Activated CD8-positive, alpha-beta T cell treated with anti-CD3 and anti-CD28 coated beads for 36 hours (primary cell): Measurements from ENCODE around the gene ITPRIP. TPM values are rescaled to one million over a fixed set of nuclear protein-coding genes. Genes with fewer than 3 reads are reported as not detected.

ENCODE experiments used
- ATAC-seq: fragments of 200-7000 bp; cut with Tn5 transposase; one replicate; pipeline ENCODE4 v1.10.0; 2021; ENCODE audit warnings: mild to moderate bottlenecking, moderate library complexity
- CTCF ChIA-PET: fragments of 350-600 bp; sonication (Branson Sonifier 250); formaldehyde crosslinking; loops from one replicate; lab custom pipeline; 2021; ENCODE audit warnings: antibody characterized with exemption; lab: Charles Lee
- POLR2A ChIA-PET: fragments of 350-600 bp; sonication (Branson Sonifier 250); formaldehyde crosslinking; loops from one replicate; lab custom pipeline; 2021; ENCODE audit warnings: antibody characterized with exemption; lab: Charles Lee
- DNase-seq: peaks from one replicate; pipeline ENCODE4 v3.0.0-alpha.2; 2020
- H3K27ac Mint-ChIP-seq: one replicate; pipeline ENCODE4 v1.8.0; 2021; ENCODE audit warnings: mild to moderate bottlenecking, mixed read lengths
- H3K27me3 Mint-ChIP-seq: one replicate; pipeline ENCODE4 v1.8.0; 2021; ENCODE audit warnings: mixed read lengths
- H3K36me3 Mint-ChIP-seq: one replicate; pipeline ENCODE4 v1.8.0; 2021; ENCODE audit warnings: low read depth, mixed read lengths
- H3K4me1 Mint-ChIP-seq: one replicate; pipeline ENCODE4 v1.8.0; 2021; ENCODE audit warnings: low read depth, mixed read lengths
- H3K4me3 Mint-ChIP-seq: one replicate; pipeline ENCODE4 v1.8.0; 2021; ENCODE audit warnings: mild to moderate bottlenecking, moderate library complexity, mixed read lengths
- H3K9me3 Mint-ChIP-seq: one replicate; pipeline ENCODE4 v1.8.0; 2021; ENCODE audit warnings: mixed read lengths
- CTCF ChIP-seq: fragments of 200-600 bp; IDR thresholded peaks from one replicate; pipeline ENCODE4 v1.8.0; 2022; ENCODE audit warnings: antibody characterized with exemption, mild to moderate bottlenecking
- intact Hi-C: fragments of 100-400 bp; cut with micrococcal nuclease; formaldehyde crosslinking; loops from one replicate; pipeline ENCODE4 v1.10.0; 2022
- total RNA-seq, 2 experiments: library from RNA; stranded (reverse); gene quantifications; one replicate each; pipeline ENCODE4 v1.2.3, GENCODE V29; 2021

ITPRIP gene
- total RNA-seq = 10 to 100 TPM; 18.3 to 18.9 TPM

DNA sequence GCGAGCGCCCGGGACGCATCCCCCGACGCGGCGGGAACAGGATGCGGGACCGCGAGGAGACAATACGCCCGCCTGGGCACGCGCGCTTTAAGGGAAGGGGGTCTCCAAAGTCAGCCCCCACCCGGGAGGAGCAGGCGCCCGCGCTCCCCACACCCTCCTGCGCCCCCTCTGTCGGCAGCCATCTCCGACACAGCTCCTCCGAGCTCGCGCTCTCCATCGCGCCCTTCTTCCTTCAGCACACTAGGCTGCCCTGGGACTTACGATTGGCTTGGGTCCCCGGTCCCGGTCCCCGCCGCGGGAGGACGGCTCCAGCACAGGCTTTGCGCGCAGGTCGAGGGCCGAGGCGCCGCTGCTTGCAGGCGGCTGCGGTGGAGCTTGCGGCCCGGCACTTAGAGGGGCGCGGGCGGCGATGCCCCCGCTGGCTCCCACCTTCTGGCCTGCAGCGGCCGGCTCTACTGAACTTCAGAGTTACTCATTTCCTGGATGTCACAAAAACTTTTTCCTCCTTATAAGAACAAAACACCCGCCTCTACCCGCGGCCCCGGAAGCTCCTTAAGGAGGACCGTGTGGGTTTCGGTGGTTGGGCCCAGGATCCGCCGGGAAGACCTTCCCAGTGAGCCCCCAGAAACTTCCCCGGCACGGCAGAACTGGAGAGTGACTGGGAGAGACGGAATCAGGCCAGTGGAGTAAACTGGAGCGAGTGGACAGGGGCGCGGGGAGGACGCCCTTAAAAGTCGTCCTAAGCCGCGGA, at the start of gene ITPRIP:
Gene ITPRIP (minus strand): TSS at position 481 of the 751 bp plus-strand sequence. CDS start 22,414 bp downstream, outside the sequence.
- peak; percentile 84 for DNase-seq
- Mint-ChIP-seq H3K27me3 (no peaks in the 10 kb centered on the region), H3K27ac (peak within 1 kb of the TSS; percentile 100), H3K9me3 (no peaks in the 10 kb centered on the region), H3K4me3 (peak within 1 kb of the TSS; percentile 86), H3K36me3 (peaks cover 21% of the 10 kb centered on the region), H3K4me1 (peaks cover 45% of the 10 kb centered on the region)
- peak; percentile 76 for ATAC-seq
- TF ChIP-seq CTCF = no peak
- CTCF ChIA-PET = interaction anchor here (1.1 to 3.0 kb wide), 13 partner anchors 9 to 77 kb away, joined by 3 to 35 read pairs (median 5); partner anchors contain the start of gene CFAP58
- intact Hi-C loops = no loop called here
- POLR2A ChIA-PET = interaction anchor here (0.7 to 6.1 kb wide), 18 partner anchors 8 to 83 kb away, joined by 3 to 30 read pairs (median 7); partner anchors contain the start of genes CFAP58, GSTO1 and GSTO2

GRCh38 chr10:104387130-104387888, 49.0 kb upstream of the ITPRIP start:
- intact Hi-C loops = no loop called here
- ChIA-PET POLR2A (no interaction called here), CTCF (interaction anchor here (0.7 to 1.9 kb wide), 6 partner anchors 12 to 113 kb away, joined by 3 to 4 read pairs (median 3); partner anchors contain the start of gene CFAP58)
- Mint-ChIP-seq H3K27ac (no peak overlapping the region), H3K4me1 (peaks cover 23% of the 10 kb centered on the region), H3K4me3 (no peak overlapping the region), H3K9me3 (no peaks in the 10 kb centered on the region), H3K27me3 (peaks cover 6% of the 10 kb centered on the region), H3K36me3 (no peaks in the 10 kb centered on the region)
- ATAC-seq (peak; percentile 60), DNase-seq (peak; percentile 38)
- no peak for TF ChIP-seq CTCF

GRCh38 chr10:104380336-104380735, 42.1 kb upstream of the ITPRIP start:
- intact Hi-C loops = no loop called here
- no peak for DNase-seq
- Mint-ChIP-seq H3K36me3 (no peaks in the 10 kb centered on the region), H3K9me3 (no peaks in the 10 kb centered on the region), H3K4me1 (peaks cover 5% of the 10 kb centered on the region), H3K4me3 (no peak overlapping the region), H3K27ac (no peak overlapping the region), H3K27me3 (peaks cover 7% of the 10 kb centered on the region)
- POLR2A ChIA-PET = no interaction called here
- CTCF ChIA-PET = interaction anchor here (0.9 to 1.4 kb wide), 2 partner anchors 14 to 88 kb away, joined by 3 to 4 read pairs; no protein-coding TSS in a partner anchor
- TF ChIP-seq CTCF = no peak
- ATAC-seq = no peak

- Mint-ChIP-seq H3K27ac (no peak overlapping the region), H3K36me3 (no peaks in the 10 kb centered on the region), H3K9me3 (no peaks in the 10 kb centered on the region), H3K4me3 (no peak overlapping the region), H3K27me3 (peaks cover 8% of the 10 kb centered on the region), H3K4me1 (no peaks in the 10 kb centered on the region)
- ChIA-PET CTCF (interaction anchor here (1.1 kb wide), 1 partner anchor 25 kb away, joined by 3 read pairs; no protein-coding TSS in a partner anchor), POLR2A (no interaction called here)
- DNase-seq = no peak
- no peak for TF ChIP-seq CTCF
- no peak for ATAC-seq
- intact Hi-C loops = no loop called here
These were observed 38.6 kb upstream of the ITPRIP start for GRCh38 chr10:104376784-104377300.
